Right ventricle myocardium superior (tissue), 1 donor: ENCODE results near the gene SPAG8. TPM values are rescaled to one million over a fixed set of nuclear protein-coding genes. Genes with fewer than 3 reads are reported as not detected.
A peak's percentile ranks its signal among the peaks of the same experiment; 100 is the strongest.

Experiments used
- ATAC-seq: fragments of 200-7000 bp; cut with Tn5 transposase; one replicate; pipeline ENCODE4 v1.9.1; 2020; ENCODE audit warnings: mild to moderate bottlenecking; ENCODE audit not compliant: poor library complexity
- DNase-seq: peaks from one replicate; pipeline ENCODE4 v3.0.0-alpha.2; 2020
- intact Hi-C: fragments of 100-400 bp; cut with DNase I; formaldehyde crosslinking; loops from one replicate; pipeline ENCODE4 v1.11.2; 2022
- long read RNA-seq: library from polyadenylated mRNA; unstranded; transcript quantifications from one replicate; pipeline ENCODE4 v2.0.0, GENCODE V29; 2021
- total RNA-seq: library from RNA; stranded (reverse); fragmentation: NEBNext Ultra II Directional; extraction: Animal tissue kit (Norgen Biotek cat#: 25700); gene quantifications from one replicate; pipeline ENCODE4 v1.2.1, GENCODE V29; 2021
- donor health status: DM: no; HTN: yes; CAD: no; lungs with severe emphysema.

Gene SPAG8
- total RNA-seq = 1.8 TPM
- long read RNA-seq, partial matches to known transcripts = 6 of 10 reads
- long read RNA-seq, other reads (novel, unspliced or antisense) = 3 of 10 reads

- ATAC-seq (peak; percentile 77), DNase-seq (peak; percentile 97)
- intact Hi-C loops = no loop called here
Measured at GRCh38 chr9:35812025-35812602, at the start of gene SPAG8. TSS of gene SPAG8 (minus strand) at chr9:35812262. CDS start at chr9:35812147, 115 bp downstream.

DNA sequence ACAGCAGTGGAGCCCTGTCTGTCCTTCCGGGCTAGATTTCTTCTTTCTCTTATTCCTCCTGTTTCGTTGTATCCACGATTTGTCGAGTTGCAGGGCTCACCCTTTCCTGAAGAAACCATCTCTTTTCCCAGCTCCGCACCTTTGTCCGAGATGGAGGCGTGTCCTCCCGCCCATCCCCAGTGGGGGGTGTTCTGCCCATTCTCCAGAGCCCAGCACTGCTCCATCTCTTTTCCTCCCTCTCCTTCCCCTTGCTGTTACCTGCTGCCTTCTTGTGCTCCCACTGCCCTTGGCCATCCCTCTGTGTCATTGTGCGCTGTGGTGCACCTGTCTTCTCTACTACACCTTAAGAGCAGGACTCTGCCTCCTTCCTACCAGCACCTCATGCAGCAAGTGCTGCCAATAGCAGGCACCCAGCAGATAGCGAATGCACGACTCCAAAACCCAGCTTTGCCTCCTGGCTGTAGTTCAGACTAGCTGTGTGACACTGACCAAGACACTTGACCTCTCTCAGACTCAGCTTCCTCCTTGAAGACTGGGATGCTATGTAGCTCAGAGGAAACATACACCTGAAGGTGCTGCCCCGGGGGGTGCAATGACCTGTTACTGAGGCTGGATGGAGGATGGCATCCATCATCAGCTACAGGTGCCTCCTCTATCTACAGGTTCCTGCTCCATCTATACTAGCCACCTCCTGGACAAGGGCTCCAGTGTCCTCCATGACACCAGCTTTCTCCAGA is 49.3 kb upstream of the SPAG8 start:
- ATAC-seq (no peak), DNase-seq (no peak)
- intact Hi-C loops = no loop called here

GRCh38 chr9:35859990-35860339 is 47.9 kb upstream of the SPAG8 start:
- ATAC-seq (no peak), DNase-seq (no peak)
- intact Hi-C loops = no loop called here

GRCh38 chr9:35859310-35859989 is 47.4 kb upstream of the SPAG8 start:
- intact Hi-C loops = no loop called here
- DNase-seq (peak; percentile 49), ATAC-seq (peak; percentile 21)

DNA sequence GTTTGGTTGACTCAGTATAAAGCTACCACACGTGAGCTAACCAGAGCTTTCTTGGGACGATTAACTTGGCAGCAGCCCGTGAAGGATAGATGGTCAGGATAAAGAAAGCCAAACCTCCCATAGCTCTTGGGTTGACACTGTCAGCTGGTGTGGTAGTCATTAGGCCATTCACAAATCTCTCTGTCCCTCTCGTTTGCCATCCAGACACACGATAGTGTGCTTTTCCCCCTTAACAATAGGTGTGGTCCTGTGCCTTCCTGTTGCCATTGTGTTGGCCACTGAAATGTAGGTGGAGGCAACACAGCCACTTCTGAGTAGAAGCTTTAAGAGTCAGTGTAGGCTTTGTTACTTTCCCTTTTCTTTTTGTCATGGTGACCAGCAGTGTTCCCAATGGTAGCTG is 46.4 kb upstream of the SPAG8 start:
- intact Hi-C loops = no loop called here
- ATAC-seq (no peak), DNase-seq (no peak)

GRCh38 chr9:35856882-35857281 is 44.8 kb upstream of the SPAG8 start:
- DNase-seq (no peak), ATAC-seq (no peak)
- intact Hi-C loops = no loop called here

DNA sequence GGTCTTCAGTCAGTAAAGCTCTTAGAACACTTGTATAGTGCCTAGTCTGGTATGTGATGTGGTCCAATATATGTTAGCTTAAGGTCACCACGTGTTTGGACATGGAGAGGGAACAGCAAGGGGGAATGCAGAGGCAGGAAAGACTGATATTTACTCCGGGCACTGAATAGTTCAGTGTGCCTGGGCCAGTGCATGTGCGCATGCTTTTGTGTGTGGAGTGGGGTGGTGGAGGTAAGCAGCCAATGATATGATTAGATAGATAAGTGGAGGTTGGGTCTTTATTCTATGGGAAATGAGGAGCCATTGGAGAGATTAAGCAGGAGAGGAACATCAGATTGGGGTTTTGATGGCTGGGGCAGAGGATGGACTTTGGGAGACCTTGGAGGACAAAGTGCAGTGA is 44.1 kb upstream of the SPAG8 start:
- DNase-seq (no peak), ATAC-seq (no peak)
- intact Hi-C loops = no loop called here

DNA sequence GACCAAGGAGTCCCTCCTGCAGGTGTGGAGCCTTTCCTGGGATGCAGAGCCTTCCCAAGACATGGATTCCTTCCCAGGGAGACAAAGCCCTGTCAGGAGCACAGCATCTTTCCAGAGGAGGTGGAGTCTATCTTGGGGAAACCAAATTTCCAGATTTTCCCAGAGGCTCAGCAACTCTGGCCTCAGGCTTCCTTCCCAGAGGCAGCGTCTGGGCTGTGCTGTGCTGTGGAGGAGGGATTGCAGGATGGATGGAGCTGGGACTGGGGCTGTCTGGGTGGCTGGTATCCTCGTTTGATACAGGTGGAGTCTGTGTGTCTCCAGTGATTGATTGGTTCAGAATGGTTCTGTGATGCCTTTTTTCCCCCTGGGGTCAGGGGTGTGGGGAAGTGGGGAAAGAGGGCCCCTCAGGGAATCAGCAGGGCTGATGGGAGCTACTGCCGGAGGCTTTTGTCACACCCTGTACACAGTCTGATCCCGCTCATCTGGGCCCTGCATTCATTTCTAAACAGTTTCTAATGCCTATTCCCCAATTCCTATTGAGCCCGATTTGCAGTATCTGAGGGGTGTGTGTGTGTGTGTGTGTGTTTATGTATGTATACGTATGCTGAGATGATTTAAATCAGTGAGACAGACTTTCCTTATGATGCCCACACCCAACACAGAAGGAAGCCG is 42.2 kb upstream of the SPAG8 start:
- intact Hi-C loops = no loop called here
- no peak for DNase-seq
- no peak for ATAC-seq

- peak; percentile 33 for DNase-seq
- intact Hi-C loops = no loop called here
- ATAC-seq = no peak
Measured at GRCh38 chr9:35852876-35853865, 41.1 kb upstream of the SPAG8 start.

GRCh38 chr9:35852267-35852815 is 40.3 kb upstream of the SPAG8 start:
- intact Hi-C loops = no loop called here
- DNase-seq (no peak), ATAC-seq (no peak)

- ATAC-seq (peak; percentile 78), DNase-seq (no peak)
Measured at GRCh38 chr9:35847792-35848572, 35.9 kb upstream of the SPAG8 start.

DNA sequence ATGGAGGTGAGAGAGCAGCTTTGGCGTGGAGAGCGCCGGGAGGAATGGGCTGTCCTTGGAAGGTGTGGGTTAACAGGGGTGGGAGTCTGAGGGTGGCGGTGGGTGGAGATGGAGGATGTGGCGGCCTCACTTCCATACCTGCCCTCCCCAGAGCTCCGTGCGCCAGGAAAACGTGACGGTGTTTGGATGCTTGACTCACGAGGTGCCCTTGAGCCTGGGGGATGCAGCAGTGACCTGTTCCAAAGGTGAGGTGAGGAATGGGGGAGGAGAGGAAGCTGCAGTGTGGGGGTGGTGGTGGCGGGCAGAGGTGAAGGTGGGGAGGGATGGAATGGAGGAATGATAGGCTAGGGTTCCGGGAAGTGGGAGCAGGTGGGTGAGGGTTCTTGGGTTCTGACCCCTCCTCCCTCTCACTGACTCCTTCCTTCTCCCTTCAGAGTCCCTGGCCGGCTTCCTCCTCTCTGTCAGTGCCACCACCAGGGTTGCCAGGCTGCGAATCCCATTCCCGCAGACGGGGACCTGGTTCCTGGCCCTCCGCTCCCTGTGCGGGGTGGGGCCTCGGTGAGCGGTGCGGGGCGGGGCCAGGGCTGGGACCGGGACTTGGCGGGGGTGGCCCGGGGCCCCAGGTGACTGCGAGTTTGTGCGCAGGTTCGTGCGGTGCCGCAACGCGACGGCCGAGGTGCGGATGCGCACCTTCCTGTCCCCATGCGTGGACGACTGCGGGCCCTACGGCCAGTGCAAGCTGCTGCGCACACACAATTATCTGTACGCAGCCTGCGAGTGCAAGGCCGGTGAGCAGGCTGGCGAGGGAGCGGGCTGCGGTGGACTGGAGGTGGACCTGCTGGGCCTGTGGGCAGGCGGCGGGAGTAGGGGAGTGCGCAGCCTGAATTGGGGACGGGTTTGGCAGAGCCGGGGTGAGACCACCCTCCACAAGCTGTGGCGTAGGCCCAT is 34.0 kb upstream of the SPAG8 start:
- ATAC-seq (no peak), DNase-seq (no peak)
- intact Hi-C loops = no loop called here

More at GRCh38 chr9:35847792-35848572, 35.9 kb upstream of the SPAG8 start:
- intact Hi-C loops = no loop called here

DNA sequence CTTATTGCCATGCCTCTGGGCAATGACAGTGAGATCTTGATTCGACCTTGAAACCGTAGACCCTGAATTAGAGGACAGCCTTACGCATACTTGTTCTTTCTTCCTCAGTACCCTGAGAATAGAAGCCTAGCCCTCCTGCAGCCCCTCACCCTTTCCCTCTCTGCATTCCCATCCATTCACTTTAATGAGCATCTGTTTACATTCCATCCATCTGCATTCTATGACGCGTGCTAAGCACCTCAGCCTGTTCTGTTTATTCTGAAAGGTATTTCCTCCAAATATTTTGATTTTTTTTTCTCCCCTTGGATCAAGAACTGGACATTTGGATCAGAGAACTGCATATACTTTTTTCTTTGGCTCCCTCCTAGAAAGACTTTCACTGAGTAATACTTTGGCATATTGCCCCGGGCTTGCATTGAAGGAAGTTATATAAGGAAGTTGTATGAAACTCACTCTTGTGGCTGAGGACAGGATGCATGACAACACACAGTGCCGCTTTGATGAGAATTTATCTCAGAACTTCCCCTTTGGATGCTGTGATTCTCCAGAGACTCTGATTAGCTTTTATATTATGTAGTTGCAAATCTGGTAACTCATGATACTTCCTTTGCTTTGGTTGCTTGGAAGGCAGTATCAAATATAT is 32.7 kb upstream of the SPAG8 start:
- DNase-seq (no peak), ATAC-seq (peak; percentile 69)
- intact Hi-C loops = no loop called here

GRCh38 chr9:35842795-35843194 is 30.7 kb upstream of the SPAG8 start:
- ATAC-seq (no peak), DNase-seq (no peak)
- intact Hi-C loops = no loop called here

DNA sequence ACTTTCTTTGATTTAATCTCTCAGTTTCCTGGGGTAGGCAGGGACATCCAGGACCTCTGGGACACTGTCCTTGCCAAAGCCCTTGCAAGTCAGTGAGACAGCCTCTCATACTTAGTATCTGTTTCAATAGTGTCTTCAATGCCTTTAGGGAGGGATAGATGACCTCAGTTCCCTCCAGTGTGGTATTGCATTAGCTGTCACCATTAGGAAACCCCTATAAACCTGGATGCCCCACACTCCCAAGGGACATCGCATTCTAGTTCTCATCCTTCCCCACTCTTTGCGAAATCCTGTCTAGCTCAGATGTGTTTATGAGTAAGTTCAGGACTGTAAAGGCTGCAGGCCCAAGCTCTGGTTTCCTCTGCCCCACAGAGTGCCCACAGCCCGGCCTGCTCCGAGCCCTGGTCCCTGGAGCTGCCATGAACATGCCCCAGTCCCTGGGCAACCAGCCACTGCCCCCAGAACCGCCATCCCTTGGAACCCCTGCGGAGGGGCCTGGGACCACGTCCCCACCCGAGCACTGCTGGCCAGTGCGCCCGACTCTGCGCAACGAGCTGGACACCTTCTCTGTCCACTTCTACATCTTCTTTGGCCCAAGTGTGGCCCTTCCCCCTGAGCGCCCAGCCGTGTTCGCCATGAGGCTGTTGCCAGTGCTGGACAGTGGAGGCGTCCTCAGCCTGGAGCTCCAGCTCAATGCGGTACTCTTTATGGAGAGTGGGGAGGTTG is 30.1 kb upstream of the SPAG8 start:
- DNase-seq = no peak
- intact Hi-C loops = no loop called here
- ATAC-seq = no peak
